Measurements from ENCODE around the gene ARRDC2. TPM values are rescaled to one million over a fixed set of nuclear protein-coding genes. Genes with fewer than 3 reads are reported as not detected.
A peak's percentile ranks its signal among the peaks of the same experiment; 100 is the strongest.

Gene ARRDC2
- total and polyA plus RNA-seq, 2 of the 13 experiments (the other 11 are each of a cell fraction or from before 2014, with no cell fraction given) = 2.1 to 3.4 TPM

DNA sequence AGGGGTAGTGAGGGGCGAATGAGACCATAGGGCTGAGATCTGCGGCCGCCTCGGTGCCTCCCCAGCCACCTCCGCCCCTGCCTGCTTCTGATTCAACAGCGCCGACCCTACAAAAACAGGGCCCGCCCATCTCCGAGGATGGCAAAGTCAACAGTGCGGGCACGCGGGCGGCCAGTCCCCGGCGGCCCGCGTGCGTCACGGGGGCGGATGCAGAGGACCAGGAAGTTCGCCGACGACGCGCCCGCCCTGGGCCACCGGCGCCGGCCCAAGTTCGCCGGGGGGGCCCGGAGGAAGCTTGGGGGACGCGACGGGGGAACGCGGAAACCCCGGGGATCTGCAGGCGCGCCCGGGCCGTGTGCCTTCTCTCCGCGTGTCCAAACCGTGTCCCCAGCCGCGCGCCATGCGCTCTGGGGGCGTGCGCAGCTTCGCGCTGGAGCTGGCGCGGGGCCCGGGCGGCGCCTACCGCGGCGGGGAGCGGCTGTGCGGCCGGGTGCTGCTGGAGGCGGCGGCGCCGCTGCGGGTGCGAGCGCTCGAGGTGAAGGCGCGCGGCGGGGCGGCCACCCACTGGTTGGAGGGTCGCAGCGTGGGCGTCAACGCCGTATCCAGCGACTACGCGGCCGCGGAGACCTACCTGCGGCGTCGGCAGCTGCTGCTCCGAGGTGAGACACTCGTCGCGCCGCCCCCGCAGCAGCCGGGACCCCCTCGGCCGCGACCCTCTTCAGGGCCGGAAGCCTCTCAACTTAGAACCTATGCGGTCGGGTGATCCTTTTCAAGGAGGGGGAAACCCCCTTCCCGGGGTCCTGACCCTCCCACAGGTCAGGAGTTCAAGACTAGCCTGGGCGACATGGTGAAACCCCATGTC lies 6.8 kb upstream of the ARRDC2 start (continued):
- TF ChIP-seq, protein P1, sequence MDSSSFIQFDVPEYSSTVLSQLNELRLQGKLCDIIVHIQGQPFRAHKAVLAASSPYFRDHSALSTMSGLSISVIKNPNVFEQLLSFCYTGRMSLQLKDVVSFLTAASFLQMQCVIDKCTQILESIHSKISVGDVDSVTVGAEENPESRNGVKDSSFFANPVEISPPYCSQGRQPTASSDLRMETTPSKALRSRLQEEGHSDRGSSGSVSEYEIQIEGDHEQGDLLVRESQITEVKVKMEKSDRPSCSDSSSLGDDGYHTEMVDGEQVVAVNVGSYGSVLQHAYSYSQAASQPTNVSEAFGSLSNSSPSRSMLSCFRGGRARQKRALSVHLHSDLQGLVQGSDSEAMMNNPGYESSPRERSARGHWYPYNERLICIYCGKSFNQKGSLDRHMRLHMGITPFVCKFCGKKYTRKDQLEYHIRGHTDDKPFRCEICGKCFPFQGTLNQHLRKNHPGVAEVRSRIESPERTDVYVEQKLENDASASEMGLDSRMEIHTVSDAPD (CRISPR knock-in tag; IDR thresholded peaks at IDR 0.05) = 0 out of 2 replicates have a peak, but pooled peaks have one; percentile 48
- TF ChIP-seq BRCA1 (CRISPR knock-in tag; IDR thresholded peaks at IDR 0.05) (no peak), ZNF484 (CRISPR knock-in tag; IDR thresholded peaks at IDR 0.05; ENCODE audit: borderline replicate concordance, low read depth) (no peak), SRY (CRISPR knock-in tag; IDR thresholded peaks at IDR 0.05) (peak; percentile 83), FOXO1 (CRISPR knock-in tag; IDR thresholded peaks at IDR 0.05) (no peak), PITX1 (CRISPR knock-in tag; IDR thresholded peaks at IDR 0.05) (no peak), SATB2 (CRISPR knock-in tag; IDR thresholded peaks at IDR 0.05) (peak; percentile 26; the same call in 1 of the 2 replicates), ZNF17 (CRISPR knock-in tag; IDR thresholded peaks at IDR 0.05) (no peak), ZNF547 (CRISPR knock-in tag; IDR thresholded peaks at IDR 0.05) (peak; percentile 83), FOXM1 (CRISPR knock-in tag; IDR thresholded peaks at IDR 0.05) (no peak), PAWR (CRISPR knock-in tag; IDR thresholded peaks at IDR 0.05; ENCODE audit: borderline replicate concordance) (no peak), ZNF367 (CRISPR knock-in tag; IDR thresholded peaks at IDR 0.05; ENCODE audit: borderline replicate concordance) (no peak; the same call in 1 of the 2 replicates), CEBPB (IDR thresholded peaks at IDR 0.05; ENCODE audit: borderline replicate concordance, low read depth, low read length) (no peak), SKIL (CRISPR knock-in tag; IDR thresholded peaks at IDR 0.05; ENCODE audit: borderline replicate concordance) (no peak), ZFYVE20 (CRISPR knock-in tag; IDR thresholded peaks at IDR 0.05; ENCODE audit: borderline replicate concordance, low read depth) (no peak), ZNF800 (CRISPR knock-in tag; IDR thresholded peaks at IDR 0.05) (peak; percentile 98)
- TF ChIP-seq, protein P2, sequence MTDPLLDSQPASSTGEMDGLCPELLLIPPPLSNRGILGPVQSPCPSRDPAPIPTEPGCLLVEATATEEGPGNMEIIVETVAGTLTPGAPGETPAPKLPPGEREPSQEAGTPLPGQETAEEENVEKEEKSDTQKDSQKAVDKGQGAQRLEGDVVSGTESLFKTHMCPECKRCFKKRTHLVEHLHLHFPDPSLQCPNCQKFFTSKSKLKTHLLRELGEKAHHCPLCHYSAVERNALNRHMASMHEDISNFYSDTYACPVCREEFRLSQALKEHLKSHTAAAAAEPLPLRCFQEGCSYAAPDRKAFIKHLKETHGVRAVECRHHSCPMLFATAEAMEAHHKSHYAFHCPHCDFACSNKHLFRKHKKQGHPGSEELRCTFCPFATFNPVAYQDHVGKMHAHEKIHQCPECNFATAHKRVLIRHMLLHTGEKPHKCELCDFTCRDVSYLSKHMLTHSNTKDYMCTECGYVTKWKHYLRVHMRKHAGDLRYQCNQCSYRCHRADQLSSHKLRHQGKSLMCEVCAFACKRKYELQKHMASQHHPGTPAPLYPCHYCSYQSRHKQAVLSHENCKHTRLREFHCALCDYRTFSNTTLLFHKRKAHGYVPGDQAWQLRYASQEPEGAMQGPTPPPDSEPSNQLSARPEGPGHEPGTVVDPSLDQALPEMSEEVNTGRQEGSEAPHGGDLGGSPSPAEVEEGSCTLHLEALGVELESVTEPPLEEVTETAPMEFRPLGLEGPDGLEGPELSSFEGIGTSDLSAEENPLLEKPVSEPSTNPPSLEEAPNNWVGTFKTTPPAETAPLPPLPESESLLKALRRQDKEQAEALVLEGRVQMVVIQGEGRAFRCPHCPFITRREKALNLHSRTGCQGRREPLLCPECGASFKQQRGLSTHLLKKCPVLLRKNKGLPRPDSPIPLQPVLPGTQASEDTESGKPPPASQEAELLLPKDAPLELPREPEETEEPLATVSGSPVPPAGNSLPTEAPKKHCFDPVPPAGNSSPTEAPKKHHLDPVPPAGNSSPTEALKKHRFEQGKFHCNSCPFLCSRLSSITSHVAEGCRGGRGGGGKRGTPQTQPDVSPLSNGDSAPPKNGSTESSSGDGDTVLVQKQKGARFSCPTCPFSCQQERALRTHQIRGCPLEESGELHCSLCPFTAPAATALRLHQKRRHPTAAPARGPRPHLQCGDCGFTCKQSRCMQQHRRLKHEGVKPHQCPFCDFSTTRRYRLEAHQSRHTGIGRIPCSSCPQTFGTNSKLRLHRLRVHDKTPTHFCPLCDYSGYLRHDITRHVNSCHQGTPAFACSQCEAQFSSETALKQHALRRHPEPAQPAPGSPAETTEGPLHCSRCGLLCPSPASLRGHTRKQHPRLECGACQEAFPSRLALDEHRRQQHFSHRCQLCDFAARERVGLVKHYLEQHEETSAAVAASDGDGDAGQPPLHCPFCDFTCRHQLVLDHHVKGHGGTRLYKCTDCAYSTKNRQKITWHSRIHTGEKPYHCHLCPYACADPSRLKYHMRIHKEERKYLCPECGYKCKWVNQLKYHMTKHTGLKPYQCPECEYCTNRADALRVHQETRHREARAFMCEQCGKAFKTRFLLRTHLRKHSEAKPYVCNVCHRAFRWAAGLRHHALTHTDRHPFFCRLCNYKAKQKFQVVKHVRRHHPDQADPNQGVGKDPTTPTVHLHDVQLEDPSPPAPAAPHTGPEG (CRISPR knock-in tag; IDR thresholded peaks at IDR 0.05) = peak; percentile 85; the same call in 1 of the 2 replicates
